Activated CD8-positive, alpha-beta memory T cell treated with anti-CD3 and anti-CD28 coated beads, Interleukin-2, amount 50 U/mL, for 1 hour (primary cell): Measurements from ENCODE around the gene TSEN15.
"Not testable (repeated sequence)": the region's sequence is repeated elsewhere in the genome, so short reads cannot be mapped to it uniquely, and the experiment has no call there.

Source experiments
- DNase-seq: peaks from one replicate; pipeline ENCODE4 v3.0.0-alpha.2; 2020; ENCODE audit errors: extremely low read depth

Gene TSEN15

DNA sequence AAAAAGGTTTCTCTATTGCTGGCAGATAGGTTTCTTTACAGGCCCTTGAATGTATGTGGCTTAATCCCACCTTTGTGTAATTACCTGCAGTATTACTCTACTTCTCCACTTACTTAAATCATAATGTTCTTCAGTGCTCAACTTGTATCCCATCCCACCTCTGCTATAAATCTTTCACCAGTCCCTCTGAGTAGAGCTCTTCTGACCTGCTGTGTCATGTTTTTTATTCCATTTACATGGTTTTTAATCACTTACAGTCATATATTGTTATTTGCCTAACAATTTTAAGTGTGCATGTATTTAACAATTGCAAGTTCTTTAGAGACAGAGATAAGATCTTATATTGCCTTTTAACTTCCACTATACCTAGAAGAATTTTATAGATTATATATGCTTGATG lies 2.4 kb downstream of the TSEN15 start:
- no peak for DNase-seq

DNA sequence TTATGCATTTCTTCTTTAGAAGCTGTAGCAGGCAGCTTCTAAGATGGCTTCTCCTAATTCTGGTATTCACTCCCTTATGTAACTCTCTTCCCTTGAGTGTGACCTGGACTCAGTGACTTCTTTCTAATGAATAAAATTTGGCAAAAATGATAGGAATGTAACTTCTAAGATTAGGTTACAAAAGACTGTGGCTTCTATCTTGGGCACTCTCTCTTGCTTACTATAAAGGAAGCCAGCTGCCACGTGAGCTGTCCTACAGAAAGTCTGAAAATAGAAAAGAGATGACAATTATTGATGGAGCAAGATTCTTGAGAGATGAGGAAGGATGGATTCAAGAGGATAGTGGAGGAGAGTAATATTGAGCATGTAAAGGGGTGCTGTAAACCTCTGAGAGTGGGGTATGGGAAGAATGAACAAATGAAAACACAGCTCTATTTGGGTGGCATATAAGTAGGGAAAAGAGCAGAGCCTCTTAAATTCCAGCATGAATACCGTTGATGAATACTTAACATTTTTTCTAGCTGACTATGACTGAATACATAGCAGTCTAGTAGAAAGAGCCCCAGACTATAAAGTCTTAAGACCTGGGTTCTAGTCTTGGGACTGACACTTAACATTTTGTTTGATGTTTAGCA lies 5.5 kb downstream of the TSEN15 start:
- no peak for DNase-seq

DNA sequence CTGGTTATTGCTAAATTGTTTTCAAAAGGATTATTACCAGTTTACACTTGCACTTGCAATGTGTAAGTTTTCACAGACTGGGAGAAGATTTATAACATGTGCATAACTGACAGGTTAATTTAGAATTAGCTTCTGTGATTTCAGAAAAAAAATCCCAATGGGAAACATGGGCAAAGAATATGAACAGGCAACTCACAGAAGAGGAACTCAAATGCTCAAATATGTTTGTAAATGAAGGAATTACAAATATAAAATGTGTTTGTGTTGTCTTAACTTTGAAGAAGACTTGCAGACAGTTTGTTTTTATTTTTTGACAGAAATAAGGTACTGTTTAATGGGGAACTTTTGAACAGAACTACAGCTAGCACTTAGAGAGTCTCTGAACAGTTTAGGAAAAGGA lies 8.4 kb downstream of the TSEN15 start:
- no peak for DNase-seq

DNA sequence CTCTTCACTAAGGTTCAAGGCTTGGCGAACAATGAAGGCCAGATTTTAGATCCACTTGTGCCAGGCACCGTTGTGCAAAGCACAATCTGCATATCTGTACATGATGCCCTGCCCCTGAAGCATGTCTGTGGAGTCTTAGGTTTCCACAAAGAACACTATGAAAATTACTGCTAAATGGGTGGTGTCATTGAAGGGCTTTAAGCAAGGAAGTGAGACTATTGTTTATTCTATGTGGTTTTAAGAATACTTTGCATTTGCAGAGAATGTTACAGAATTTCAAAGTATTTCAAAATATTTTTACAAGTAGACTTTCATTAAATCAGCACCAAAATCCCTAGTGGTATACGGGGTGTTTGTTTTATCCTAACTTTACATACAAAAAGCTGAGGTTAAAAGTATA lies 8.8 kb downstream of the TSEN15 start:
- no peak for DNase-seq

DNA sequence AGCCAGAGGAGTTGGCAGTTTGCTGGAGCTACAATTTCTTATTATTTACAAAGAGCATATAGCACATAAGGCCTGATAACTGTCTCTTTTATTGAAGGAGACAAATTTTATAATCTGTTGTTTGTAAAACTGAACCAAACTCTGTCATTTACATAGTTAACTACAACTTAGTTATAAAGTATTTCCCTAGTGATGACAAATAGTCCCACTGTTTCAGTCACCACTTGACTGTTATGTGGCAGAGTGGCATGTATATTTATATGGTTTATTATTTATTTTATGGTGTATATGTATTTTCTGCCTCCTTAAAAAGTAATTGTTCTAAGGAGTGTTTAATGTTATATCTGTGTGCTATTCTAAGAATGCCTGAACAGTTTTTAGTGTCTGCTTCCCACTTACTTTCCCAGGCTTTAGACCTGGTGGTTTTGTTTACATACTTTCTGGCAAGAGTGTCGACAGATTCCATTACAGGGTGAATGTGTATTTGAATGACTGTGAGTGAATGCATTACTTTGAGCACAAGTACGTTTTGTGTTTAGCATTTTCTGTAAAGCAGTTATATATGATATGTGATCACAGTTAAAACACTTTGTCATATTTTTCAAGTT lies 10.0 kb downstream of the TSEN15 start:
- DNase-seq: no peak

DNA sequence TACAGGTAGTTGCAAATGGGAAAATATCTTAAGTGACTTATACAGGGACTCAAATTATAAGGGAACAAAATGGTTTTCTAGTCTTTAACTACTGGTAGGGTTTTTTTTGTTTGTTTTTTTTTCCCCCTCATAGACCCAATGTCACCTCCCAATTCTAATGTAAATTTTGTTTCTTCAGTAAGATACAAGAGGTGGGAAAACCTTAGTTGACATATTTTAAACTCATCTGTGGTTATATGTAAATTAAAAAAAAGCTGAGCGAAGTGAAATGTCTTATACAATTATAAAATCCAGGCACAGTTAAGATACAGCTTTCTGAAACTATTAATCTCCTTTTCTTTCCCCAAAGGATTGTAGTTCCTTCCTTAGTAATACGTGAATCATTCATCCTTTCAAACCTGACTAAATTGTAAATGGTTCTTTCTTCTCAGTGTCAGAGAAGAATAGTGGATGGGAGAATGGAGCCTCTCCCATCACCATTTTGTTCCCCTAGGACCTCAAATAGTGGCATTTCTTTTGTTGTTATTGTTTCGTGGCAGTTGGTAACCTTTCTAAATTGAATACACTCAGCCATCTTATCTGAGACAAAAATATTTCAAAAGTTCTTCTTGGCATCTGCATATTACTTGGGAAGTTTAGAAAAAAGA lies 11.2 kb downstream of the TSEN15 start:
- DNase-seq: no peak

DNA sequence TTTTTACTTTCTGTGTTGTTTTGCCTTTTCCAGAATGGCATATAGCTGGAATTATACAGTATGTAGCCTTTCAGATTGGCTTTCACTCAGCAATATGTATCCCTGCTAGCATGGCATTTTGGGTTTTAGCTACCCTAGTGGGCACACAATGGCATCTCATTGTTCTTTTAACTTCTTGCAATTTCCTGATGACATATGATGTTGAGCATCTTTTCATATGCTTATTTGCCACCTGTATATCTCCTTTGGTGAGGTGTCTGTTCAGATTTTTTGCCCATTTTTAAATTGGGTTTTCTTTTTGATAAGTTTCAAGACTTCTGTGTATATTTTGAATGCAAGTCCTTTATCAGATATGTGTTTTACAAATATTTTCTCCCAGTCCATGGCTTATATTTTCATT lies 14.0 kb downstream of the TSEN15 start:
- no peak for DNase-seq

DNA sequence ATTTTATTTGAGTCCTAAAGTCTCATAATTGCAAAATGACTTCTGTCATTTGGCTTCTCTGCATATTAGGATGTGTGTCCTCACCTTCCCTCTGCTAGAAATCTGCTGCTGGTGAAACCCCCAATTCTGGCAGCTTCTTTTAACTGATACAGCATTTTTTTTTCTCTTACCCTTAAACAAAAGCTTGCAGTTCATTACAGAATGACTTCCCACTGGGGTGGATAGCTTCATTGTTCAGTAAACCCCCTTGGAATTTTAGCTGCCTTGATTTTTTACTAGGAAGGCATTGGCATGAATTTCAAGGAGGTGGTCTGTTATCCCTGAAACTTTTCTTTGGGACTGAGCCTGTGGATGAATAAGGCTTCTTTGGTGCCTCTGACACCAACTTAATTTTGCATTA lies 16.8 kb downstream of the TSEN15 start:
- no peak for DNase-seq

DNA sequence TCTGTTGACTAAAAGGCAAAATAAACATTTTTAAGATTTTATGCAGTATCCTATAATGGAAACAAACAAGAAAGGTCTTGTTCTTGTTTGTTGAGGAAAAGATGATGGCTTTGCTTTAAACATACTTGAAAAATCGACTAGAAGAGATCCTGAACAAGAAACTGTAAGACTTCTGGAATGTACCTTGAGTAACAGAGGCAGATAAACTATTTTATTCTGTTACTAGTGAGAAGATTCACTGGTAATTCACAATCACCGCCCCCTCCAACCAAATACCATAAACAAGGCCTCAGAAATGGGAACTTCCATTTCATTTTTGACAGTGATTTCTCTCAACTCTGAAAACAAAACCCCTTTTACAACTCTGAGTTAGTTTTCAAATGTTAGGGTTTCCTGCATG lies 18.1 kb downstream of the TSEN15 start:
- DNase-seq: no peak

DNA sequence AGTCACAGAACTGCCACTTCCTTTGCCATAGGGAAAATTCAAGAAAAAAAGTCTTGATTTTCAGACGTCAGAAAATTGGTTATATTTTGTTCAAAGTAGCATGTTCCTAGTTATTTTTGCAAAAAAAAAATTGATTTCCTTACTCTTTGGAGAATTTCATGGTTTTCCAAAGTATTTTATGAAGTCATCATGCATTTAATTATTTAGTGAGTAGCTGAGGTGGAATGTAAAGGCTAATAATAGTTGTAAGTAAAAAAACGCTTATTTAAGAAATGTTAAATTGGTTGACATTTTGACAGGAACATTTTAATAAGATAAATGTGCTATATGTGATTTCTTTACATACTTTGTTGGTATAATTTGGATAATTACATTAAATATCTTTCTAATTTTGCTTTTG lies 20.8 kb downstream of the TSEN15 start:
- no peak for DNase-seq

DNA sequence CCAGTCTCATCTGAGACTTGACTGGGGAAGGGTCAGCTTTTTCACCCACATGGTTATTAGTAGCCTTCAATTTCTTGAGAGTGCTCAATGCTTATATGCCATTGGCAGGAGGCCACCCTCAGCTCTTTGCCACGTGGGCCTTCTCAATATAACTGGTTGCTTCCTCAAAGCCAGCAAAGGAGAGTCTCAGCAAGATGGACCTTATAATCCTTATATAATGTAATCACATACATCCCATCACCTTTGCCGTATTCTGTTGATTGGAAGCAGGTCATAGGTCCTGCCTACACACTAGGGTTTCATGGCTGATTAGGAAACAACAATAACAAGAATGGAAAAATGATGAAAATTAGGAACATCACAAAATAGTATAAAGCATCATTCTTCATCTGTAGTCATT lies 22.9 kb downstream of the TSEN15 start:
- no peak for DNase-seq

DNA sequence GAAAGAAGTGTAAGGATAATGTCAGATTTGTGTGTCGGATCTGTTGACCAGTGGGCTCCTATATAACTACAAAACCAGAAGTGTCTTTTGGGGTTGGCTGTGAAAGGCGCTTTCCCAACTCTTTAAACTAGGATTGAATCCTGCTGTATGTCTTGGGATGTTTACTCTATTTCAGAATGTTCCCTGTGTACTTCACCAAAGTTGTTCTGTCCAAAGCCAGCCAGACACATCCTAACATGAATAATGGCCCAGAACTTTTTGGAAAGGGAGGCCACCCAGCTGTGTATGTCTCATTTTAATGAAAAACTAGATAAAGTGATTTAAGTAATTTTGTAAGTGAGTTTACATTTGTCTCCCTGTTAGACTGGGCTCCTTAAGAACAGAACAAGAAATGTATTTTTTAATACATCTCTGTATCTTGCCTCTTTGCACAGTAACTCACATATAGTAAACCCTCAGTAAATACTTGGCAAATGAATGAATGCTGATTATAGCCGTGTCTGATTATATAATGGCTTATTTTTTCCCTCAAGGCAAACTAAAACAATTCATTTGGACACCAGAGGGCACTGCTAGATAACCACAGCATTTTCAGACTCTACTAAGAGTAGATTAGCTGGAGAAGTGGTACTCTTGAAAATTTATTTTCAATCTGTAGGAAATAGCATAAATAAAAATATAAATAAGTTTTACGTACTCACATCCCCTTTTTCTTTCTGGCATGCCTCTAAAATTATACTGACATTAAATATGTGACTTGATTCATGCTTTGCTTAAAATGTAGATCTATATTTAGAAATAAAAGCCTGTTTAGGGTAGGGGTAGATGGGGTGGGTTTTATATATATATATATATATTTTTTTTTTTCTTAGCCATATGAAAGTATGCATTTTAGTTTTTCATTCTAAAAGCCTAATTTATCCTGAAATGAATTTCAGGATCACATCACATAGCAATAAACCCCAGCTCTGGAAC lies 23.8 kb downstream of the TSEN15 start:
- no peak for DNase-seq

DNA sequence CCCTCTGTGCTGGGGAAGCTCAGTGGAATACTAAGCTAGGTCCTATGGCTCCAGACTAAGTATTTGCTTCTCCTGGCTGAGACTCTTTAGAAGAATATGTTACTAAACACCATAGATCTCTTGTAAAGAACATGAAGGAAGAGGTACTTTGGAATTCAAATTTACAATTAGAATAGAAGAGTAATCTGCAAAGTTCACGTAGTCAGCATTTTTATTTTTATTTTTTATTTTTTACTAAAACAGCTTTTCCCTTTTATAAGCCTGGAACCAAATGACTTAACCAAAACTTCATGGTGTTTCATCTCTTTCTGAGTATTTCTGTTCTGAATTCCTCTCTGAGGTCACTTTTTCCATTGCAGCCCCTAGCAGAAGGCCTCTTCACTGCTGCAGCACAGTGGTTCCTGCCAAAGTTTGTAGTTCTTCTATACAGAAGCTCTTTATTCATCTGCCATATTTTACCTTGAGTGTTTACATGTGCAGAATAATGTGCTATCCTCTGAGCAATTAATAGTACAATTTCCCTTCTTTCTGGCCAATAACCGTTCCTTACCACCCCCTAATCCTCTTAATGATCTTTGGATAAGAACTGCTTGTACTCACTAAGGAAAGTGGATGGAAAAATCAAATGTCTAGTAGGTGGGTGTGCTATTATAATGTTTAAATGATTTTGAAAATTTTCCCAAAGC lies 27.2 kb downstream of the TSEN15 start:
- no peak for DNase-seq

DNA sequence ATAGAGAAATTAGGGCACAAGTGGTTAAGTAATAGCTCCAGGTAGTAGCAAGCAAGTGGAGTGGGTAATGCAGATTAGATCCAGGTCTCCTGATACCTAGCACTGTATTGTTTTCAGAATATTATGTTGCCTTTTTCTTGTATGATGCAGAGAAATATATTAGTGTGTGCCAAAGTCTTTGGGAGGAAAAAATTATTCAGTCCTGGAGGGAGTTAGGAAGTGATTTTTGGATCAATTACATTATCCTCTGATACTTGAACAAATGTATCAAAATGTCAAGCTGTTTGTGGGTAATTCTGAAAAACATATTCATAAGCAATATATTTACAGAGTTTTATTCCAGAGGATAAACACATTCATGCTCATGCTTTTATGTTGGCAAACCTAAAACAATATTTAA lies 28.8 kb downstream of the TSEN15 start:
- no peak for DNase-seq

DNA sequence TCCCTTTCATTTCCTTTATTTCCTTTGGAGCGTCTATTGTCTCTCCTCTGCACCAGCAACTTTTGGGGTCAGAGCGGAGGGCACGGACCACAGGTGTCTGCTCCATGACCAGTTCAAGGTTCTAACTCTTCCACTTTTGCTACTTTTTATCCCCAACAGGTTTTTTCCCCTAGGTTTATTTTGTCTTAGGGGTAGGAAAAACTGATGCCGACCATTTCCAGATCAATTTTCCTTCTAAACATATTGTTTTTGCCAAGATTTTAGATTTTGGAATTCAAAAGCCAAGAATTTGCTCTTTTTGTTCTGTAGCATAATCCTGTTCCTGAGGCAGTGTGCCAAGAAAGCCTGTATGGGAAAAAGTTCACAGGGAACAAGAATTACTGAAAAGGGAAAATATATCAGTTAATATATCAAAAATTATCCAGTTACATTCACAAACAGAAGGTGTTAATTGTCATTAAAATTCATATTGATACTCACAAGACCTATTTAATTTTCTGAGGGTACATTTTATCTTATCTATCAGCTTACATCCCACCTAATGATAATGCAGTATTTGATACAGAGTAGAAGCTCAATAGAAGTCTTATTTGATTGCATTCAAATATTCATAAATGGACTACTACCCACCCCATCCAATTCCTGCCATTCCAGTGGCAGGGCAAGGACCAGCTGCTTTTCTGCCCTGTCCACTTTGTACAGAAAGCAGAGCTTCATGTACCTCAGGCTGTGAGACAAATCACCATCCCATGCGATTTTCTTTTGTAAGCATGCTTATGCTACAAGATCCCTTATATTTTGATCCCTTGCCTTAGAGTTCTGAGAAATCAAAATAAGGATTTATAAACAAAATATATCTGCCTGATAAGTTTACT lies 31.2 kb downstream of the TSEN15 start:
- no peak for DNase-seq

DNA sequence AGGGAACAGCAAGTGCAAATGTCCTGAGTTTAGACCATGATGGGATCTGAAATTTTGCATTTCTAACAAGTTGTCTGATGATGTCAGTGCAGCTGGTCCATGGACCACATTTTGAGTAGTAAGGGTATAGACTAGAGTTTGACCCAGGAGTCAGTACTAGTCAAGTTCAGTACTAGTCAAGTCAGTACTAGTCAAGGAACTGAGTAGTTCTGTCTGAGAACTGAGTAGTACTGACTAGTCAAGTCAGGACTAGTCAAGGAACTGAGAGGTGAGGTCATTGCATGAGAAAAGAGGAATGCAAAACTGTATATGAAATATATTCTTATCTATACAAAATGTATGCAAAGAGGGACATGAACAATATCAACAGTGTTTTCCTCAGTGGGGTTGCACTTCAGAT lies 34.1 kb downstream of the TSEN15 start:
- DNase-seq: no peak

DNA sequence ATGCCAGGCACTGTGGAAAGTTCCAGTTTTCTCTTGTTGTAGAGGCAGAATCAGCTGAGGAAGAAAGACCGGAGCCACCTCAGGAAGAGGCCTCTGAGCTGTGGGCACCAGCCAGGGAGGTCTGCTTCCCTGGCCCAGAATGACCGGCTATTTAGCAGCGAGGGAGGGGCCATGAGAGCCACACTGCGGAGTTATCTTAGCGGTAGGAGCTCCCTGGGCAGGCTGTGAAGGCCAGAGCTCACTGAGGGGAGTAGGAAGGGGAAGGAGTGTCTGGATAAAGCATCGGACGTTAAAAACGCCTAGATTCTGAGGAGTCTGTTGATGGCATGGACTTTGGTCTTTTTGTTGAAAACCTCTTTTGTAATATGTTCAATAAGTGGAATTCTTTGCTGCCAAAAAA lies 36.5 kb downstream of the TSEN15 start:
- DNase-seq: no peak

DNA sequence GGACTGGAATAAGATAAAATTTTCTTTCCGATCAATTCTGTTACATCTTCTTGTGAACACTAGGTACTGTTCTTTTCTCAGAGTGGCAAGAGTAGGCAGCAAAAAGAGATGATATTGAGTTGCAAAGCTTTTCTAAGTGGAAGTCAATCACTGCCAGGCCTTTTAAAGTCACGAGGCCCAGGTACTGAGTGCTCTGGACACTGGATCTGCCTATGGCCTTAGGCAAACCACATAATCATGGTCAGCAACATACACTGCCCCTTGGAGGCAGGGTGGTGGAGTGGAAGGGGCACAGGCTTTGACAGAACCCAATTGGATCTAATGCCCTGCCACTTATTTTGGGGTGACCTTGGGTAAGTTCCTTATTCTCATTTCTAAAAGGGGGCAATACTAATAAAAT lies 41.5 kb downstream of the TSEN15 start:
- no peak for DNase-seq

DNA sequence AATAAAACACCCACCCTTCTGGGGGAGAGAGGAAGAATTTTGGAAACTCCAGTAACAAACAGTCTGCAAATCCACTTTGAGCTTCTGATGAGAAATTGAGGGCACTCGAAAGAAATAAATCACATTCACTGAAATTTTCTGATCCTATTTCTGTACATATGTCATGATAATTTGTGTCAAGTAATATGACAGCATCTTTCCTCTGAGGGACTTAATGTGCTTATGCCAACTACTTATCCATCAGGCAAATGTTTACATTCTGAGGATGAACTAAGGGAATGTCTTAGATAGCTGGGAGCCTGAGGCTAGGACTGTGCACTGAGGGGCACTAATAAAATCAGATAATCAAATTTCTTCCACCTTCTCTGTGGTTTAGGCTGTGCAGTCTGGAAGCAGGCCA lies 44.5 kb downstream of the TSEN15 start:
- DNase-seq: no peak

DNA sequence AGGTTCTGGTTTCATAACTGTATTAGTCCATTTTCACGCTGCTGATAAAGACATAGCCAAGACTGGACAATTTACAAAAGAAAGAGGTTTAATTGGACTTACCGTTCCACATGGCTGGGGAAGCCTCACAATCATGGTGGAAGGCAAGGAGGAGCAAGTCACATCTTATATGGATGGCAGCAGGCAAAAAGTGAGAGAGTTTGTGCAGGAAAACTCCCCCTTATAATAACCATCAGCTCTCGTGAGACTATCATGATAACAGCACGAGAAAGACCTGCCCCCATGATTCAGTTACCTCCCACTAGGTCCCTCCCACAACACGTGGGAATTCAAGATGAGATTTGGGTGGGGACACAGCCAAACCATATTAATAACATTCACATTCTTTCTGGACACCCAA lies 45.0 kb downstream of the TSEN15 start:
- DNase-seq: not testable (repeated sequence)

DNA sequence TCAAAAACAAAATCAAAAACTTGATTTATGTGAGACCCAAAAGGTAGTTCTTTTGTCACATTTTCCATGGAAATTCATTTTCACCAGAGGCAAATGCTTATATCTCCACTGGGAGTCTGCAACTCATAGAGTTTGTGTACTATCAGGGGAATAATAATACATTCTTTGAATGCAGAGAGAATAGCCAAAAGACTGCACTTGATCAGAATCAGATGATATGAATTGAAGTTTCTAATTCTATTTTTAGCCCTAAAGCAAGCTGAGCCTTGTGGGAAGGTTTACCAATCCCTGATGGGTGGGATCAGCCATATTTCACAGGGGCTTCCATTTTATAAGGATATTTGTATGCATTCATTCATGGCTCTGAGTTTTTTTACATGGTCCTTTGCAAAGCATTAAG lies 49.6 kb downstream of the TSEN15 start:
- DNase-seq: no peak
